Measurements from ENCODE around the gene DLEC1.

GRCh38 chr3:38112378-38112761, 73.4 kb downstream of the DLEC1 start:
- TF ChIP-seq CTCF (conservative IDR thresholded peaks at IDR 0.05 in 1 of 2, IDR thresholded peaks at IDR 0.05 in 1 of 2; ENCODE audit: low read depth in 1 of 2, low read length in 2 of 2) (no peak), EZH2 (IDR thresholded peaks at IDR 0.05; ENCODE audit: low read length, missing control alignments) (no peak)
